GM12878 (cell line): Measurements from ENCODE around the gene CD2AP. TPM values are rescaled to one million over a fixed set of nuclear protein-coding genes. Genes with fewer than 3 reads are reported as not detected.

Experiments used
- ATAC-seq: fragments of 200-7000 bp; cut with Tn5 transposase; 3 replicates; pipeline ENCODE4 v1.9.1; 2020; ENCODE audit warnings: mild to moderate bottlenecking, moderate library complexity
- BruUV-seq: library from RNA; stranded (reverse); fragments of 400-500 nt; replicated peaks from 2 replicates; lab custom pipeline; 2021; lab: Mats Ljungman, UMichigan
- CTCF ChIA-PET: fragments of 300-600 bp; sonication (Branson Sonifier 250); formaldehyde crosslinking; extraction: SDS; loops from one replicate; lab custom pipeline; 2021; ENCODE audit warnings: inconsistent platforms; lab: Yijun Ruan, JAX
- POLR2A ChIA-PET: fragments of 350-600 bp; formaldehyde crosslinking; extraction: SDS; loops from one replicate; lab custom pipeline; 2021; ENCODE audit warnings: inconsistent platforms; lab: Charles Lee
- RAD21 ChIA-PET: fragments of 300-600 bp; sonication (Branson Sonifier 250); formaldehyde crosslinking; loops from one replicate; lab custom pipeline; 2023; ENCODE audit warnings: antibody characterized with exemption; ENCODE audit not compliant: unreplicated experiment; lab: Charles Lee
- SMC1A ChIA-PET: fragments of 300-600 bp; sonication (Branson Sonifier 250); formaldehyde crosslinking; loops from one replicate; lab custom pipeline; 2023; ENCODE audit not compliant: unreplicated experiment, uncharacterized antibody; lab: Charles Lee
- DNase-seq: peaks from one replicate; pipeline ENCODE4 v3.0.0-alpha.2; 2011; ENCODE audit warnings: low read depth, low spot score
- FAIRE-seq: peaks from 3 replicates; lab custom pipeline; 2011; peaks lifted over from hg19 to GRCh38; lab: Jason Lieb, UNC
- H2AFZ ChIP-seq: 2 replicates; pipeline ENCODE4 v1.6.0; 2011; ENCODE audit warnings: low read depth, low read length, control low read depth; ENCODE audit not compliant: control insufficient read depth
- H3K27ac ChIP-seq: 2 replicates; pipeline ENCODE4 v1.5.1; 2011; ENCODE audit warnings: control low read depth; ENCODE audit not compliant: control insufficient read depth, insufficient read depth
- H3K27me3 ChIP-seq, 2 experiments: replicated peaks in 1 of 2; 2 replicates each; pipeline versions ENCODE4 v1.6.0 to v1.6.1; 2011; ENCODE audit warnings: low read length in 1 of 2; ENCODE audit not compliant: control insufficient read depth in 2 of 2, insufficient read depth in 2 of 2
- H3K36me3 ChIP-seq, 2 experiments: 2 replicates each; pipeline ENCODE4 v1.5.1; 2011; ENCODE audit warnings: low read length in 1 of 2; ENCODE audit not compliant: control insufficient read depth in 2 of 2, insufficient read depth in 2 of 2
- H3K4me1 ChIP-seq: 2 replicates; pipeline ENCODE4 v1.6.1; 2011; ENCODE audit warnings: mild to moderate bottlenecking, low read length, moderate library complexity, mixed read lengths; ENCODE audit not compliant: control insufficient read depth, insufficient read depth
- H3K4me2 ChIP-seq: 2 replicates; pipeline ENCODE4 v1.6.0; 2011; ENCODE audit warnings: control low read depth; ENCODE audit not compliant: control insufficient read depth, insufficient read depth
- H3K4me3 ChIP-seq: fragments of 200-600 bp; sonication (generic); 2 replicates; pipeline ENCODE4 v1.5.1; 2016
- H3K79me2 ChIP-seq: 2 replicates; pipeline ENCODE4 v1.6.0; 2011; ENCODE audit warnings: low read length; ENCODE audit not compliant: control insufficient read depth, insufficient read depth
- H3K9ac ChIP-seq: 2 replicates; pipeline ENCODE4 v1.8.0; 2011; ENCODE audit warnings: low read length, control low read depth, mixed read lengths; ENCODE audit not compliant: control insufficient read depth, insufficient read depth
- H3K9me3 ChIP-seq: replicated peaks from 3 replicates; pipeline ENCODE4 v1.5.1; 2011; ENCODE audit warnings: mild to moderate bottlenecking, low read length; ENCODE audit not compliant: control insufficient read depth, insufficient read depth
- H4K20me1 ChIP-seq: 2 replicates; pipeline ENCODE4 v1.6.0; 2011; ENCODE audit not compliant: control insufficient read depth, insufficient read depth
- EGR1 ChIP-seq, 2 experiments: IDR thresholded peaks; 1 replicate in 1 of 2; 2 replicates in 1 of 2; pipeline ENCODE4 v1.6.1; 2011 to 2012; ENCODE audit warnings: low read depth in 2 of 2, low read length in 2 of 2, borderline replicate concordance in 1 of 2, mild to moderate bottlenecking in 1 of 2, moderate library complexity in 1 of 2
- GATAD2B ChIP-seq: fragments of 450-650 bp; conservative IDR thresholded peaks from 2 replicates; pipeline ENCODE4 v1.6.1; 2017; ENCODE audit warnings: low read depth, mild to moderate bottlenecking, moderate library complexity
- IRF3 ChIP-seq: fragments of 450-650 bp; IDR thresholded peaks from 2 replicates; pipeline ENCODE4 v1.6.1; 2014; ENCODE audit warnings: mild to moderate bottlenecking
- MEF2A ChIP-seq: IDR thresholded peaks from 2 replicates; pipeline ENCODE4 v1.6.1; 2011; ENCODE audit warnings: low read depth, mild to moderate bottlenecking, low read length, moderate library complexity; ENCODE audit not compliant: insufficient read depth
- PAX8 ChIP-seq: fragments of 450-650 bp; IDR thresholded peaks from 2 replicates; pipeline ENCODE4 v1.6.1; 2017; ENCODE audit warnings: mild to moderate bottlenecking, moderate library complexity
- SMC3 ChIP-seq: IDR thresholded peaks from 2 replicates; pipeline ENCODE4 v1.6.1; 2011; ENCODE audit warnings: low read length, improper control_type of control experiment, borderline replicate concordance
- TAF1 ChIP-seq: IDR thresholded peaks from 2 replicates; pipeline ENCODE4 v1.6.1; 2011; ENCODE audit warnings: mild to moderate bottlenecking, low read depth, low read length, borderline replicate concordance
- WGBS: methylation state at CpG from one replicate; pipeline ENCODE4 v1.1.6; 2016; ENCODE audit warnings: low lambda C conversion rate; ENCODE audit not compliant: insufficient replicate concordance, insufficient coverage; ENCODE audit errors: missing lambda C conversion rate; 5-methylcytosine and 5-hydroxymethylcytosine counted together
- in situ Hi-C: fragments of 300-500 bp; cut with MboI; formaldehyde crosslinking; loops from 9 replicates; pipeline ENCODE4 v1.14.3; 2018; ENCODE audit warnings: mixed read lengths
- intact Hi-C: fragments of 100-400 bp; cut with micrococcal nuclease; formaldehyde crosslinking; loops from one replicate; pipeline ENCODE4 v1.14.2; 2022; ENCODE audit not compliant: unreplicated experiment
- polyA plus RNA-seq, 11 experiments: library from polyadenylated mRNA; depleted of rRNA in 4 of 11; unstranded in 6 of 11; stranded (reverse) in 5 of 11; fragments of >200 nt; fragmentation: Nextera tagmentation in 4 of 11; fragmentation: Illumina TruSeq in 1 of 11; extraction: Ambion mirVana in 4 of 11; extraction: Trizol in 1 of 11; gene quantifications; 1 replicate in 1 of 11; 2 replicates in 10 of 11; pipeline versions ENCODE4 v1.2.1 to v1.2.3, GENCODE V29; 2011 to 2016; ENCODE audit warnings: inconsistent platforms in 2 of 11, missing spikeins in 2 of 11, low read depth in 1 of 11
- total RNA-seq, 4 experiments: library from RNA; depleted of rRNA in 3 of 4; stranded (reverse); fragments of >200 nt in 3 of 4; fragmentation: Illumina TruSeq in 1 of 4; extraction: Trizol in 1 of 4; gene quantifications; 2 replicates each; pipeline versions ENCODE4 v1.2.1 to v1.2.3, GENCODE V29; 2013 to 2021
- TF ChIP-seq, protein P1 (sequence below): IDR thresholded peaks from 2 replicates; pipeline ENCODE4 v1.6.1; 2011; ENCODE audit warnings: mild to moderate bottlenecking, low read depth, low read length, moderate library complexity; ENCODE audit not compliant: insufficient replicate concordance
- TF ChIP-seq, protein P2 (sequence below): fragments of 450-650 bp; formaldehyde crosslinking; IDR thresholded peaks from 2 replicates; pipeline ENCODE4 v1.5.0; 2022; ENCODE audit warnings: mild to moderate bottlenecking, missing genetic modification characterization
- TF ChIP-seq, protein P3 (sequence below): fragments of 450-650 bp; IDR thresholded peaks from 2 replicates; pipeline ENCODE4 v1.6.1; 2017; ENCODE audit warnings: mild to moderate bottlenecking, moderate library complexity

The CD2AP gene
- total and polyA plus RNA-seq, 10 of the 15 experiments (the other 5 are each of a cell fraction or from before 2014, with no cell fraction given) = 5.4 to 46.6 (median 20.9) TPM

GRCh38 chr6:47447722-47448121 lies 29.9 kb upstream of the CD2AP start (continued):
- TF ChIP-seq, protein P1, sequence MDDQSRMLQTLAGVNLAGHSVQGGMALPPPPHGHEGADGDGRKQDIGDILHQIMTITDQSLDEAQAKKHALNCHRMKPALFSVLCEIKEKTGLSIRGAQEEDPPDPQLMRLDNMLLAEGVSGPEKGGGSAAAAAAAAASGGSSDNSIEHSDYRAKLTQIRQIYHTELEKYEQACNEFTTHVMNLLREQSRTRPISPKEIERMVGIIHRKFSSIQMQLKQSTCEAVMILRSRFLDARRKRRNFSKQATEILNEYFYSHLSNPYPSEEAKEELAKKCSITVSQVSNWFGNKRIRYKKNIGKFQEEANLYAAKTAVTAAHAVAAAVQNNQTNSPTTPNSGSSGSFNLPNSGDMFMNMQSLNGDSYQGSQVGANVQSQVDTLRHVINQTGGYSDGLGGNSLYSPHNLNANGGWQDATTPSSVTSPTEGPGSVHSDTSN = no peak
- TF ChIP-seq TAF1 = no peak
- TF ChIP-seq PAX8 = no peak
- TF ChIP-seq, protein P2, sequence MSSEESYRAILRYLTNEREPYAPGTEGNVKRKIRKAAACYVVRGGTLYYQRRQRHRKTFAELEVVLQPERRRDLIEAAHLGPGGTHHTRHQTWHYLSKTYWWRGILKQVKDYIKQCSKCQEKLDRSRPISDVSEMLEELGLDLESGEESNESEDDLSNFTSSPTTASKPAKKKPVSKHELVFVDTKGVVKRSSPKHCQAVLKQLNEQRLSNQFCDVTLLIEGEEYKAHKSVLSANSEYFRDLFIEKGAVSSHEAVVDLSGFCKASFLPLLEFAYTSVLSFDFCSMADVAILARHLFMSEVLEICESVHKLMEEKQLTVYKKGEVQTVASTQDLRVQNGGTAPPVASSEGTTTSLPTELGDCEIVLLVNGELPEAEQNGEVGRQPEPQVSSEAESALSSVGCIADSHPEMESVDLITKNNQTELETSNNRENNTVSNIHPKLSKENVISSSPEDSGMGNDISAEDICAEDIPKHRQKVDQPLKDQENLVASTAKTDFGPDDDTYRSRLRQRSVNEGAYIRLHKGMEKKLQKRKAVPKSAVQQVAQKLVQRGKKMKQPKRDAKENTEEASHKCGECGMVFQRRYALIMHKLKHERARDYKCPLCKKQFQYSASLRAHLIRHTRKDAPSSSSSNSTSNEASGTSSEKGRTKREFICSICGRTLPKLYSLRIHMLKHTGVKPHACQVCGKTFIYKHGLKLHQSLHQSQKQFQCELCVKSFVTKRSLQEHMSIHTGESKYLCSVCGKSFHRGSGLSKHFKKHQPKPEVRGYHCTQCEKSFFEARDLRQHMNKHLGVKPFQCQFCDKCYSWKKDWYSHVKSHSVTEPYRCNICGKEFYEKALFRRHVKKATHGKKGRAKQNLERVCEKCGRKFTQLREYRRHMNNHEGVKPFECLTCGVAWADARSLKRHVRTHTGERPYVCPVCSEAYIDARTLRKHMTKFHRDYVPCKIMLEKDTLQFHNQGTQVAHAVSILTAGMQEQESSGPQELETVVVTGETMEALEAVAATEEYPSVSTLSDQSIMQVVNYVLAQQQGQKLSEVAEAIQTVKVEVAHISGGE (CRISPR knock-in tag) = no peak
- no peak for TF ChIP-seq SMC3

DNA sequence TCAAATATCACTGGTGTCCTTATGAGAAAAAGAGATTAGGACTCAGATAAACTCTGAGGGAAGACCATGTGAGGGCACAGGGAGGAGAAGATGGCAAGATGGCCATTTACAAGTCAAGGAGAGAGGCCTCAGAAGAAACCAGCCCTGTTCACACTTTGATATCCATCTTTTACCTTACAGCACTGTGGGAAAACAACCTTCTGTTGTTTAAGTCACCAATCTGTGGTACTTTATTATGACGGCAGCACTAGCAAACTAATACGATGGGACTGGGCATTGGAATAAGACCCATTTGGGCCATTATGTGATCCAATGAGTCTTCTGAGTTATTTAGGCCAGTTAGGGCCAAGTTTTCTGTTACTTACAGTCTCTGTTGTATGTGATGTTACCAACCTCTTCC lies 26.4 kb upstream of the CD2AP start:
- SMC1A ChIA-PET = interaction anchor here (1.0 to 1.5 kb wide), 3 partner anchors 10 to 149 kb away, joined by 3 to 6 read pairs (median 6); no protein-coding TSS in a partner anchor
- FAIRE-seq = no peak

More for the DNA sequence above, 26.4 kb upstream of the CD2AP start:
- Histone ChIP-seq H2AFZ (no peak overlapping the region), H4K20me1 (no peaks in the 10 kb centered on the region), H3K79me2 (no peaks in the 10 kb centered on the region), H3K27ac (no peak overlapping the region), H3K9ac (no peak overlapping the region), H3K27me3 (no peaks in the 10 kb centered on the region), H3K9me3 (no peaks in the 10 kb centered on the region), H3K4me1 (peaks cover 15% of the 10 kb centered on the region), H3K4me3 (no peak overlapping the region), H3K36me3 (no peaks in the 10 kb centered on the region), H3K4me2 (no peak overlapping the region)
- ChIA-PET RAD21 (no interaction called here), CTCF (no interaction called here), POLR2A (no interaction called here)
- DNase-seq (no peak), ATAC-seq (no peak)
- in situ Hi-C loops = no loop called here
- TF ChIP-seq EGR1 (IDR thresholded peaks at IDR 0.05; ENCODE audit: borderline replicate concordance in 1 of 2, low read depth in 2 of 2, low read length in 2 of 2) (no peak), IRF3 (no peak), GATAD2B (no peak), MEF2A (no peak)
- TF ChIP-seq, protein P3, sequence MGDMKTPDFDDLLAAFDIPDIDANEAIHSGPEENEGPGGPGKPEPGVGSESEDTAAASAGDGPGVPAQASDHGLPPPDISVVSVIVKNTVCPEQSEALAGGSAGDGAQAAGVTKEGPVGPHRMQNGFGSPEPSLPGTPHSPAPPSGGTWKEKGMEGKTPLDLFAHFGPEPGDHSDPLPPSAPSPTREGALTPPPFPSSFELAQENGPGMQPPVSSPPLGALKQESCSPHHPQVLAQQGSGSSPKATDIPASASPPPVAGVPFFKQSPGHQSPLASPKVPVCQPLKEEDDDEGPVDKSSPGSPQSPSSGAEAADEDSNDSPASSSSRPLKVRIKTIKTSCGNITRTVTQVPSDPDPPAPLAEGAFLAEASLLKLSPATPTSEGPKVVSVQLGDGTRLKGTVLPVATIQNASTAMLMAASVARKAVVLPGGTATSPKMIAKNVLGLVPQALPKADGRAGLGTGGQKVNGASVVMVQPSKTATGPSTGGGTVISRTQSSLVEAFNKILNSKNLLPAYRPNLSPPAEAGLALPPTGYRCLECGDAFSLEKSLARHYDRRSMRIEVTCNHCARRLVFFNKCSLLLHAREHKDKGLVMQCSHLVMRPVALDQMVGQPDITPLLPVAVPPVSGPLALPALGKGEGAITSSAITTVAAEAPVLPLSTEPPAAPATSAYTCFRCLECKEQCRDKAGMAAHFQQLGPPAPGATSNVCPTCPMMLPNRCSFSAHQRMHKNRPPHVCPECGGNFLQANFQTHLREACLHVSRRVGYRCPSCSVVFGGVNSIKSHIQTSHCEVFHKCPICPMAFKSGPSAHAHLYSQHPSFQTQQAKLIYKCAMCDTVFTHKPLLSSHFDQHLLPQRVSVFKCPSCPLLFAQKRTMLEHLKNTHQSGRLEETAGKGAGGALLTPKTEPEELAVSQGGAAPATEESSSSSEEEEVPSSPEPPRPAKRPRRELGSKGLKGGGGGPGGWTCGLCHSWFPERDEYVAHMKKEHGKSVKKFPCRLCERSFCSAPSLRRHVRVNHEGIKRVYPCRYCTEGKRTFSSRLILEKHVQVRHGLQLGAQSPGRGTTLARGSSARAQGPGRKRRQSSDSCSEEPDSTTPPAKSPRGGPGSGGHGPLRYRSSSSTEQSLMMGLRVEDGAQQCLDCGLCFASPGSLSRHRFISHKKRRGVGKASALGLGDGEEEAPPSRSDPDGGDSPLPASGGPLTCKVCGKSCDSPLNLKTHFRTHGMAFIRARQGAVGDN = no peak
- intact Hi-C loops = no loop called here
- no TSS peak for BruUV-seq
- 95% methylated on average over 2 of the region's 2 CpGs for WGBS
